H1 (cell line): ENCODE measurements around the gene CCDC73. TPM values are rescaled to one million over a fixed set of nuclear protein-coding genes. Genes with fewer than 3 reads are reported as not detected.

Experiments used
- CTCF ChIA-PET: fragments of 300-600 bp; sonication (Branson Sonifier 250); formaldehyde crosslinking; loops from one replicate; lab custom pipeline; 2021; ENCODE audit not compliant: partially characterized antibody; lab: Charles Lee
- POLR2A ChIA-PET: fragments of 300-600 bp; sonication (Branson Sonifier 250); formaldehyde crosslinking; loops from one replicate; lab custom pipeline; 2021; ENCODE audit warnings: inconsistent platforms; ENCODE audit not compliant: partially characterized antibody; lab: Charles Lee
- DNase-seq, 2 experiments: peaks; one replicate each; pipeline versions ENCODE4 v3.0.0 to v3.0.0-alpha.2; 2010 to 2022; ENCODE audit warnings: low spot score in 2 of 2, low read depth in 1 of 2, mixed read lengths in 1 of 2
- FAIRE-seq: peaks from 2 replicates; lab custom pipeline; 2011; peaks lifted over from hg19 to GRCh38; lab: Jason Lieb, UNC
- H2AFZ ChIP-seq: 2 replicates; pipeline ENCODE4 v1.8.1; 2012; ENCODE audit warnings: low read length, inconsistent platforms
- H2AK5ac ChIP-seq: 2 replicates; pipeline ENCODE4 v1.6.1; 2013; ENCODE audit warnings: low read depth, low read length
- H2BK120ac ChIP-seq: replicated peaks from 2 replicates; pipeline ENCODE3; 2013; ENCODE audit warnings: low read depth, low read length, inconsistent platforms
- H2BK12ac ChIP-seq: 2 replicates; pipeline ENCODE4 v1.6.1; 2013; ENCODE audit warnings: low read depth, low read length
- H2BK15ac ChIP-seq: 2 replicates; pipeline ENCODE4 v1.6.1; 2013; ENCODE audit warnings: low read length
- H2BK20ac ChIP-seq: 2 replicates; pipeline ENCODE4 v1.6.1; 2013; ENCODE audit warnings: low read length
- H2BK5ac ChIP-seq: 2 replicates; pipeline ENCODE4 v1.6.1; 2013; ENCODE audit warnings: low read depth, low read length
- H3K14ac ChIP-seq: 2 replicates; pipeline ENCODE4 v1.6.1; 2013; ENCODE audit warnings: inconsistent platforms; ENCODE audit not compliant: insufficient read length
- H3K18ac ChIP-seq: 2 replicates; pipeline ENCODE4 v1.6.1; 2013; ENCODE audit warnings: low read length; ENCODE audit errors: extremely low read depth
- H3K23ac ChIP-seq: 2 replicates; pipeline ENCODE4 v1.6.1; 2013; ENCODE audit warnings: inconsistent platforms; ENCODE audit not compliant: insufficient read length
- H3K23me2 ChIP-seq: 2 replicates; pipeline ENCODE4 v1.6.1; 2013; ENCODE audit warnings: low read depth, low read length
- H3K27ac ChIP-seq: 2 replicates; pipeline ENCODE4 v1.6.1; 2011; ENCODE audit warnings: low read depth, low read length, inconsistent platforms
- H3K27me3 ChIP-seq, 4 experiments: replicated peaks in 1 of 4; 1 replicate in 1 of 4; 2 replicates in 3 of 4; pipeline versions ENCODE4 v1.6.1 to v1.8.1; 2011 to 2013; ENCODE audit warnings: low read length in 3 of 4, mild to moderate bottlenecking in 3 of 4, inconsistent platforms in 2 of 4, mixed read lengths in 2 of 4, moderate library complexity in 1 of 4; ENCODE audit not compliant: control insufficient read depth in 3 of 4, insufficient read depth in 3 of 4; ENCODE audit errors: extremely low read depth in 1 of 4
- H3K36me3 ChIP-seq, 4 experiments: 2 replicates each; pipeline versions ENCODE4 v1.6.1 to v1.8.1; 2011 to 2013; ENCODE audit warnings: mild to moderate bottlenecking in 4 of 4, low read length in 3 of 4, moderate library complexity in 2 of 4, control low read depth in 1 of 4, inconsistent platforms in 1 of 4; ENCODE audit not compliant: insufficient read depth in 4 of 4, control insufficient read depth in 2 of 4
- H3K4ac ChIP-seq: replicated peaks from 2 replicates; pipeline ENCODE3; 2013; ENCODE audit warnings: low read length, low read depth, mixed read lengths, inconsistent platforms; ENCODE audit not compliant: insufficient read length
- H3K4me1 ChIP-seq, 4 experiments: replicated peaks in 1 of 4; 1 replicate in 1 of 4; 2 replicates in 3 of 4; pipeline versions ENCODE4 v1.6.1 to v1.8.1; 2011 to 2013; ENCODE audit warnings: low read length in 3 of 4, inconsistent platforms in 2 of 4, mixed read lengths in 1 of 4; ENCODE audit not compliant: insufficient read depth in 4 of 4, control insufficient read depth in 3 of 4
- H3K4me2 ChIP-seq, 2 experiments: 2 replicates each; pipeline versions ENCODE4 v1.6.1 to v1.8.1; 2011 to 2013; ENCODE audit warnings: low read depth in 2 of 2, low read length in 2 of 2, control low read depth in 1 of 2, inconsistent platforms in 1 of 2, mild to moderate bottlenecking in 1 of 2; ENCODE audit not compliant: insufficient read depth in 1 of 2
- H3K4me3 ChIP-seq, 4 experiments: fragments of 200-600, 300-600 bp in 1 of 4; sonication (generic), shearing (Covaris generic), sonication (Bioruptor Twin) in 1 of 4; 2 replicates each; pipeline versions ENCODE4 v1.5.1 to v1.8.1; 2011 to 2016; ENCODE audit warnings: low read length in 4 of 4, low read depth in 3 of 4, control low read depth in 2 of 4, inconsistent platforms in 2 of 4, mild to moderate bottlenecking in 2 of 4, mixed read lengths in 1 of 4, moderate library complexity in 1 of 4; ENCODE audit not compliant: insufficient read depth in 2 of 4; ENCODE audit errors: extremely low read depth in 1 of 4
- H3K56ac ChIP-seq: replicated peaks from 2 replicates; pipeline ENCODE3; 2013; ENCODE audit warnings: low read depth, mild to moderate bottlenecking, mixed read lengths, low read length, inconsistent platforms; ENCODE audit not compliant: insufficient read length
- H3K79me1 ChIP-seq: 2 replicates; pipeline ENCODE4 v1.6.1; 2013; ENCODE audit warnings: low read depth, low read length, control low read depth
- H3K79me2 ChIP-seq, 2 experiments: 2 replicates each; pipeline versions ENCODE4 v1.6.1 to v1.8.1; 2012 to 2013; ENCODE audit warnings: low read length in 2 of 2, mild to moderate bottlenecking in 2 of 2, inconsistent platforms in 1 of 2; ENCODE audit not compliant: insufficient read depth in 2 of 2, control insufficient read depth in 1 of 2
- H3K9ac ChIP-seq, 4 experiments: replicated peaks in 1 of 4; 1 replicate in 1 of 4; 2 replicates in 3 of 4; pipeline versions ENCODE4 v1.6.1 to v1.8.1; 2011 to 2013; ENCODE audit warnings: low read depth in 3 of 4, low read length in 3 of 4, control low read depth in 2 of 4, mild to moderate bottlenecking in 2 of 4, moderate library complexity in 2 of 4, inconsistent platforms in 1 of 4; ENCODE audit errors: extremely low read depth in 1 of 4
- H3K9me3 ChIP-seq, 2 experiments: 2 replicates each; pipeline versions ENCODE4 v1.6.1 to v1.8.1; 2012 to 2013; ENCODE audit warnings: mild to moderate bottlenecking in 2 of 2, moderate library complexity in 2 of 2, control low read depth in 1 of 2, inconsistent platforms in 1 of 2, low read depth in 1 of 2, low read length in 1 of 2, mixed read lengths in 1 of 2; ENCODE audit not compliant: insufficient read depth in 2 of 2
- H4K20me1 ChIP-seq, 2 experiments: replicated peaks in 1 of 2; 2 replicates each; pipeline versions ENCODE3 to v1.8.1; 2011 to 2013; ENCODE audit warnings: inconsistent platforms in 2 of 2, low read length in 2 of 2, mild to moderate bottlenecking in 1 of 2; ENCODE audit not compliant: insufficient read depth in 2 of 2, control insufficient read depth in 1 of 2
- H4K5ac ChIP-seq: 2 replicates; pipeline ENCODE4 v1.6.1; 2013; ENCODE audit warnings: low read length, low read depth, mixed read lengths, inconsistent platforms; ENCODE audit not compliant: insufficient read length
- H4K8ac ChIP-seq: 2 replicates; pipeline ENCODE4 v1.8.0; 2013; ENCODE audit warnings: mild to moderate bottlenecking, moderate library complexity, low read length, inconsistent platforms; ENCODE audit not compliant: insufficient read depth; ENCODE audit errors: extremely low read depth
- H4K91ac ChIP-seq: replicated peaks from 2 replicates; pipeline ENCODE3; 2013; ENCODE audit warnings: low read length, mixed read lengths, inconsistent platforms; ENCODE audit not compliant: insufficient read length
- CHD1 ChIP-seq: IDR thresholded peaks from 2 replicates; pipeline ENCODE4 v1.6.1; 2012; ENCODE audit warnings: low read depth, low read length, improper control_type of control experiment
- JUN ChIP-seq: IDR thresholded peaks from 2 replicates; pipeline ENCODE4 v1.6.1; 2011; ENCODE audit warnings: low read depth, mild to moderate bottlenecking, improper control_type of control experiment, low read length
- JUND ChIP-seq: IDR thresholded peaks from 2 replicates; pipeline ENCODE4 v1.6.1; 2011; ENCODE audit warnings: mild to moderate bottlenecking, improper control_type of control experiment, low read length
- KDM1A ChIP-seq: fragments of 200-600, 300-600 bp; sonication (generic); IDR thresholded peaks from 2 replicates; pipeline ENCODE4 v1.7.1; 2016; ENCODE audit warnings: mild to moderate bottlenecking, low read length, borderline replicate concordance
- RAD21 ChIP-seq, 2 experiments: IDR thresholded peaks in 1 of 2; conservative IDR thresholded peaks in 1 of 2; 2 replicates each; pipeline ENCODE4 v1.6.1; 2011; ENCODE audit warnings: low read depth in 2 of 2, low read length in 2 of 2, improper control_type of control experiment in 1 of 2, inconsistent platforms in 1 of 2, mild to moderate bottlenecking in 1 of 2, moderate library complexity in 1 of 2
- RXRA ChIP-seq: IDR thresholded peaks from 2 replicates; pipeline ENCODE4 v1.6.1; 2011; ENCODE audit warnings: low read depth, mild to moderate bottlenecking, low read length, moderate library complexity; ENCODE audit not compliant: insufficient read depth
- SIRT6 ChIP-seq: IDR thresholded peaks from one replicate; pipeline ENCODE4 v1.7.1; 2012; ENCODE audit warnings: low read length, inconsistent platforms
- SIX5 ChIP-seq: IDR thresholded peaks from 2 replicates; pipeline ENCODE4 v1.6.1; 2011; ENCODE audit warnings: mild to moderate bottlenecking, low read depth, low read length
- SP2 ChIP-seq: IDR thresholded peaks from 2 replicates; pipeline ENCODE4 v1.6.1; 2012; ENCODE audit warnings: mild to moderate bottlenecking, low read length, inconsistent platforms
- SUZ12 ChIP-seq: fragments of 200-600 bp; sonication (generic); IDR thresholded peaks from 2 replicates; pipeline ENCODE4 v1.6.1; 2012; ENCODE audit warnings: mild to moderate bottlenecking, inconsistent platforms, low read length, moderate library complexity, mixed read lengths
- TCF12 ChIP-seq: IDR thresholded peaks from 2 replicates; pipeline ENCODE4 v1.6.1; 2011; ENCODE audit warnings: low read depth, mild to moderate bottlenecking, low read length
- USF2 ChIP-seq: IDR thresholded peaks from 2 replicates; pipeline ENCODE4 v1.6.1; 2011; ENCODE audit warnings: low read length, improper control_type of control experiment
- WGBS, 2 experiments: shearing (Covaris generic) in 1 of 2; methylation state at CpG; one replicate each; pipeline versions ENCODE4 v1.1.6 to v1.1.7; 2013 to 2015; ENCODE audit warnings: low lambda C conversion rate in 2 of 2, mixed read lengths in 2 of 2, inconsistent platforms in 1 of 2, low coverage in 1 of 2, missing lambda C conversion rate in 1 of 2; ENCODE audit not compliant: insufficient replicate concordance in 2 of 2, insufficient coverage in 1 of 2, insufficient read length in 1 of 2; ENCODE audit errors: extremely low coverage in 1 of 2, missing lambda C conversion rate in 1 of 2; 5-methylcytosine and 5-hydroxymethylcytosine counted together
- polyA plus RNA-seq, 7 experiments: library from polyadenylated mRNA; depleted of rRNA in 3 of 7; stranded (reverse) in 5 of 7; unstranded in 2 of 7; fragments of >200 nt in 5 of 7; fragments of 200-250 nt in 2 of 7; gene quantifications; 1 replicate in 5 of 7; 2 replicates in 1 of 7; 4 replicates in 1 of 7; pipeline versions ENCODE4 v1.2.1 to v1.2.3, GENCODE V29; 2011 to 2013; ENCODE audit warnings: missing spikeins in 2 of 7, mixed read lengths in 2 of 7
- total RNA-seq: library from RNA; stranded (reverse); fragmentation: NEBNext Ultra II Directional; extraction: Animal tissue kit (Norgen Biotek cat#: 25700); gene quantifications from 2 replicates; pipeline ENCODE4 v1.2.1, GENCODE V29; 2021
- TF ChIP-seq, protein P1 (sequence below): IDR thresholded peaks from 2 replicates; pipeline ENCODE4 v1.6.1; 2011; ENCODE audit warnings: low read depth, mild to moderate bottlenecking, low read length; ENCODE audit not compliant: insufficient read depth

Gene CCDC73
- total and polyA plus RNA-seq, 2 of the 8 experiments (the other 6 are each of a cell fraction or from before 2014, with no cell fraction given): not detected

GRCh38 chr11:32566517-32566916 lies 227.9 kb downstream of the CCDC73 start:
- Histone ChIP-seq H3K23ac (no peak overlapping the region), H4K5ac (no peak overlapping the region), H3K9me3 (no peaks in the 10 kb centered on the region), H2BK12ac (no peak overlapping the region), H2BK15ac (no peak overlapping the region), H3K4me1 (peaks cover 0 to 6% (median 4%) of the 10 kb centered on the region in 4 experiments; a peak in 5 of 7 replicates), H3K9ac (no peak overlapping the region), H2AFZ (no peak overlapping the region), H3K56ac (no peak overlapping the region), H2BK20ac (no peak overlapping the region), H2AK5ac (no peak overlapping the region), H3K4me2 (no peak overlapping the region), H3K27ac (no peak overlapping the region), H3K4ac (no peak overlapping the region), H3K18ac (no peak overlapping the region), H4K20me1 (no peaks in the 10 kb centered on the region), H3K4me3 (no peak overlapping the region), H3K14ac (no peak overlapping the region), H4K91ac (no peak overlapping the region), H3K23me2 (no peaks in the 10 kb centered on the region), H3K27me3 (peaks cover 0 to 5% (median 3%) of the 10 kb centered on the region in 4 experiments; a peak in 3 of 7 replicates), H4K8ac (no peak overlapping the region), H2BK5ac (no peak overlapping the region), H3K79me1 (no peaks in the 10 kb centered on the region), H3K36me3 (no peaks in the 10 kb centered on the region), H2BK120ac (no peak overlapping the region), H3K79me2 (no peaks in the 10 kb centered on the region)
- DNase-seq (no peak), FAIRE-seq (no peak)
- WGBS, 2 experiments: 78% methylated on average over 2 of the region's 2 CpGs; no CpG with 5 or more reads in 1 of the 2 experiments
- POLR2A ChIA-PET: no interaction called here
- CTCF ChIA-PET: no interaction called here
- TF ChIP-seq SIRT6 (no peak), SP2 (no peak), JUND (no peak), TCF12 (no peak), RAD21 (IDR thresholded peaks at IDR 0.05 in 1 of 2, conservative IDR thresholded peaks at IDR 0.05 in 1 of 2; ENCODE audit: low read depth in 2 of 2, low read length in 2 of 2) (no peak), CHD1 (no peak), JUN (no peak), USF2 (no peak), KDM1A (no peak), SIX5 (no peak), SUZ12 (no peak), RXRA (no peak)
- TF ChIP-seq, protein P1, sequence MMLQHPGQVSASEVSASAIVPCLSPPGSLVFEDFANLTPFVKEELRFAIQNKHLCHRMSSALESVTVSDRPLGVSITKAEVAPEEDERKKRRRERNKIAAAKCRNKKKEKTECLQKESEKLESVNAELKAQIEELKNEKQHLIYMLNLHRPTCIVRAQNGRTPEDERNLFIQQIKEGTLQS: no peak
